Endothelial cell of umbilical vein (primary cell): Measurements from ENCODE around the gene HLA-B.

Experiments
- CTCF ChIP-seq, 2 donors: IDR thresholded peaks; 1 replicate in 1 of 2; 2 replicates in 1 of 2; pipeline ENCODE4 v1.5.1; 2011; ENCODE audit warnings: low read length in 2 of 2, mild to moderate bottlenecking in 2 of 2, moderate library complexity in 2 of 2, control low read depth in 1 of 2, inconsistent platforms in 1 of 2, low read depth in 1 of 2; ENCODE audit not compliant: insufficient read depth in 1 of 2; ENCODE audit errors: extremely low read depth in 1 of 2
- EZH2 ChIP-seq: IDR thresholded peaks from 2 replicates; pipeline ENCODE4 v1.6.1; 2012; ENCODE audit warnings: borderline replicate concordance, low read depth, mild to moderate bottlenecking, moderate library complexity, low read length, inconsistent platforms; ENCODE audit not compliant: severe bottlenecking
- POLR2A ChIP-seq: IDR thresholded peaks from 2 replicates; pipeline ENCODE4 v1.6.1; 2012; ENCODE audit warnings: low read depth, mild to moderate bottlenecking, control low read depth, low read length
- POLR2AphosphoS5 ChIP-seq: IDR thresholded peaks from 2 replicates; pipeline ENCODE4 v1.6.1; 2012; ENCODE audit warnings: low read depth, mild to moderate bottlenecking, control low read depth, low read length, moderate library complexity; ENCODE audit not compliant: insufficient read depth

- no peak for TF ChIP-seq POLR2A
- TF ChIP-seq CTCF (IDR thresholded peaks at IDR 0.05; ENCODE audit: extremely low read depth in 1 of 2, insufficient read depth in 1 of 2, low read depth in 1 of 2, low read length in 2 of 2) = no peak
- no peak for TF ChIP-seq POLR2AphosphoS5
- TF ChIP-seq EZH2 = no peak
Measured at GRCh38 chr6:31340228-31340627, 16.8 kb downstream of the HLA-B start.
